Central memory CD8-positive, alpha-beta T cell (primary cell): ENCODE data around the gene FHIT.
"Not testable (repeated sequence)": the region's sequence is repeated elsewhere in the genome, so short reads cannot be mapped to it uniquely, and the experiment has no call there.

ENCODE experiments used
- ATAC-seq: fragments of 150-1000 bp; cut with Tn5 transposase; replicated peaks from 2 replicates; pipeline ENCODE4 v1.10.0; 2022; ENCODE audit warnings: mild to moderate bottlenecking, moderate FRiP score, moderate number of reproducible peaks; ENCODE audit not compliant: poor library complexity, severe bottlenecking; ENCODE audit errors: extremely low read depth
- DNase-seq, 2 donors: peaks; one replicate each; pipeline ENCODE4 v3.0.0; 2021; ENCODE audit warnings: low spot score in 2 of 2
- H3K27ac Mint-ChIP-seq: one replicate; pipeline ENCODE4 v1.8.0; 2022; ENCODE audit warnings: low read depth, mild to moderate bottlenecking, moderate library complexity, mixed read lengths
- H3K27me3 Mint-ChIP-seq: one replicate; pipeline ENCODE4 v1.8.0; 2022; ENCODE audit warnings: mixed read lengths
- H3K36me3 Mint-ChIP-seq: one replicate; pipeline ENCODE4 v1.8.0; 2022; ENCODE audit warnings: mild to moderate bottlenecking, moderate library complexity, mixed read lengths; ENCODE audit not compliant: insufficient read depth
- H3K4me1 Mint-ChIP-seq: one replicate; pipeline ENCODE4 v1.8.0; 2022; ENCODE audit warnings: mixed read lengths
- H3K4me3 Mint-ChIP-seq: one replicate; pipeline ENCODE4 v1.8.0; 2022; ENCODE audit warnings: mild to moderate bottlenecking, moderate library complexity, mixed read lengths
- H3K9me3 Mint-ChIP-seq: one replicate; pipeline ENCODE4 v1.8.0; 2022; ENCODE audit warnings: mixed read lengths

The FHIT gene

DNA sequence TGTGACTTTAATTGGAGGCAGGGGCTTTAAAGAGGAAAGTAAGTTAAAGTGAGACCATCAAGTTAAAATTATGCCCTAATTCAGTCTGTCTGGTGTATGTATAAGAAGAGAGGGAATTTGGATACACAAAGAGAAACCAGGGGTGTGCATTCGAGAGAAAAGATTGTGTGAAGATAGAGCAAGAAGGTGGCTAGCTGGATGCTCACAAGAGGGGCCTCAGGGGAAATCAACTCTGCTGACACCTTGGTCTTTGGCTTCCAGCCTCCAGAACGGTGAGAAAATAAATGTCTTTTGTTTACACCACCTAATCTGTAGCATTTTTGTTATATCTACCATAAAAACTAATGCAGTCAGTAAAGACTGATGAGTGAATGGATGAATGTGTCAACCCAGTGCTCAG, 1294.1 kb downstream of the FHIT start:
- no peaks in the 10 kb centered on the region for H3K36me3 Mint-ChIP-seq
- peak overlapping the region; percentile 20 for H3K27ac Mint-ChIP-seq
- ATAC-seq (peak; percentile 24), DNase-seq (no peak)
- H3K4me3 Mint-ChIP-seq: no peak overlapping the region
- no peaks in the 10 kb centered on the region for H3K27me3 Mint-ChIP-seq
- peaks cover 21% of the 10 kb centered on the region for H3K9me3 Mint-ChIP-seq
- peaks cover 22% of the 10 kb centered on the region for H3K4me1 Mint-ChIP-seq

- Mint-ChIP-seq H3K4me1 (peaks cover 18% of the 10 kb centered on the region), H3K9me3 (peaks cover 8% of the 10 kb centered on the region), H3K27ac (no peak overlapping the region), H3K36me3 (peaks cover 2% of the 10 kb centered on the region), H3K27me3 (no peaks in the 10 kb centered on the region), H3K4me3 (no peak overlapping the region)
- ATAC-seq (no peak), DNase-seq (no peak)
These were observed 1298.1 kb downstream of the FHIT start for GRCh38 chr3:59953104-59953503.

DNA sequence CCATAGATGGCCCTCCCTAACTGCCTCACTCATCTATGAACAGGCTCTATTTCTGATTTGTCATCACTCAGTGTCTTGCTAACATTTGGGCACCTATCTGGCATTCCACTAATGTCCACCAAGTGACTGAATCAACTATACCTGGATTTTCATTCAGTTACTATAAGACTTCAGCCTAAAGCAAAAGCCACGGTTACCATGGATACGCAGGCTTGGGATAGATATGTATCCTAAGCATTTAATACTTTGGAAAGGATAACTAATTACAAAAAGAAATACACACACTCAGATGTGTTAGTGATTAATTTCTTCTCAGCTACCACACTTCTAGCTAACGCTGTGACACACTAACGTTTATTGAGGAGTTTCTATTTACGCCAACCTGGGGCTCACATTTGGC, 1301.9 kb downstream of the FHIT start:
- ATAC-seq (no peak), DNase-seq (no peak)
- Mint-ChIP-seq H3K27ac (no peak overlapping the region), H3K4me1 (no peaks in the 10 kb centered on the region), H3K9me3 (no peaks in the 10 kb centered on the region), H3K27me3 (no peaks in the 10 kb centered on the region), H3K4me3 (no peak overlapping the region), H3K36me3 (peaks cover 2% of the 10 kb centered on the region)

DNA sequence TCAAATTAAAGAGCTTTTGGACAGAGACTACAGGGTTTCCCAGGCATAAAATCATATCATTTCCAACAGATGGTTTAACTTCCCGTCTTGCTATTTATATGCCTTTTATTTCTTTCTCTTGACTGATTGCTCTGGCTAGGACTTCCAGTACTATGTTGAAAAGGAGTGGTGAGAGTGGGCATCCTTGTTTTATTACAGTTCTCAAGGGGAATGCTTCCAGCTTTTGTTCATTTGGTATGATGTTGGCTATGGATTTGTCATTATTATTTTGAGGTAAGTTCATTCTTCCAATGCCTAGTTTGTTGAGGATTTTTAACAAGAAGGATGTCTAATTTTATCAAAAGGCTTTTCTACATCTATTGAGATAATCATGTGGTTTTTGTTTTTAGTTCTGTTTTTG, 1304.9 kb downstream of the FHIT start:
- Mint-ChIP-seq H3K27ac (no peak overlapping the region), H3K4me1 (peaks cover 9% of the 10 kb centered on the region), H3K27me3 (no peaks in the 10 kb centered on the region), H3K4me3 (no peak overlapping the region), H3K9me3 (no peaks in the 10 kb centered on the region), H3K36me3 (peaks cover 2% of the 10 kb centered on the region)
- DNase-seq (no peak), ATAC-seq (no peak)

- ATAC-seq (no peak), DNase-seq (no peak)
- H3K36me3 Mint-ChIP-seq: no peaks in the 10 kb centered on the region
- H3K4me1 Mint-ChIP-seq: peaks cover 26% of the 10 kb centered on the region
- H3K9me3 Mint-ChIP-seq: no peaks in the 10 kb centered on the region
- H3K27ac Mint-ChIP-seq: no peak overlapping the region
- peak overlapping the region; percentile 33 for H3K4me3 Mint-ChIP-seq
- H3K27me3 Mint-ChIP-seq: no peaks in the 10 kb centered on the region
These were observed 1310.5 kb downstream of the FHIT start for GRCh38 chr3:59940718-59941117.

GRCh38 chr3:59939826-59940426, 1311.3 kb downstream of the FHIT start:
- H3K9me3 Mint-ChIP-seq: no peaks in the 10 kb centered on the region
- no peak overlapping the region for H3K27ac Mint-ChIP-seq
- H3K36me3 Mint-ChIP-seq: no peaks in the 10 kb centered on the region
- peak overlapping the region; percentile 33 for H3K4me3 Mint-ChIP-seq
- no peak for DNase-seq
- ATAC-seq: no peak
- H3K27me3 Mint-ChIP-seq: no peaks in the 10 kb centered on the region
- peaks cover 26% of the 10 kb centered on the region for H3K4me1 Mint-ChIP-seq

- ATAC-seq: no peak
- no peaks in the 10 kb centered on the region for H3K36me3 Mint-ChIP-seq
These were observed 1312.4 kb downstream of the FHIT start for GRCh38 chr3:59938828-59939227.

DNA sequence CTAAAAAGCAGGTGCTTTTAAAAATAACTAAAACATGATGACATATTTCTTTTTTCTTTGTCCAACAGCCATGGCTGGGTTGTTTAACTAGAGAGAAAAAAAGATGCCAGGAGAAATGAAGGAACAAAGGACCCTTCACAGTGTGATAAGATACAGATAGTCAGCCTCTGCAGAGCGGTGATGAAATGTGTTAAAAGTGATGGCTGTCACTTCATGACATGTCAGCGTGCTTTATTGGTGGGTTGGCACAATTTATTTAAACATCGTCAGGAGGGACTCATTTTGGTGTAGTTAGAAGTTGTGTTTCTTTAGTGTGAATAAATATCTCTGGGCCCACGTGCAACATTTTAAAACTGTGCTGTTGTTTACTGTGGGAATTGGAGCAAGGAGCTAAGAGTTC, 1314.1 kb downstream of the FHIT start:
- H3K4me1 Mint-ChIP-seq: peaks cover 28% of the 10 kb centered on the region
- DNase-seq: no peak

More at GRCh38 chr3:59938828-59939227, 1312.4 kb downstream of the FHIT start:
- no peak overlapping the region for H3K27ac Mint-ChIP-seq
- no peaks in the 10 kb centered on the region for H3K9me3 Mint-ChIP-seq
- no peak for DNase-seq
- H3K27me3 Mint-ChIP-seq: no peaks in the 10 kb centered on the region
- peaks cover 32% of the 10 kb centered on the region for H3K4me1 Mint-ChIP-seq
- H3K4me3 Mint-ChIP-seq: no peak overlapping the region

DNA sequence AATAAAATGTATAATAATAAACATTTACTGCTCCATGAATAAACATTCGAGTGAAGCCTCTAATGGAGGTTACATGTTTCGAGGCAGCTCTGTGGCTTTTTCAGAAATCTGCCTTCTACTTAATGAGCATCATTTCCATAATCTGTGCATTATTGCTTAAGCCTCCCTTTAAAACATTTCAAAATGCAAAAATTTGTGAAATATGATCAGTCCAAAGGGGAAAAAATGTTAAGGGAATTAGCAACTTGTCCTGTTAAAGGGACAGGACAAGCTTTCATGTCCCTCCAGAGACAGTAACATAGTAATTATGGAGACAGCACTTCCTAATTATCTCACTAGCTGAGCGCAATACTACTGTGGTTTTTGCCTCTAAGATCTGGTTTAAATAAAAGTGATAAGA, 1314.8 kb downstream of the FHIT start:
- ATAC-seq (no peak), DNase-seq (no peak)
- no peaks in the 10 kb centered on the region for H3K27me3 Mint-ChIP-seq
- peaks cover 23% of the 10 kb centered on the region for H3K4me1 Mint-ChIP-seq
- H3K9me3 Mint-ChIP-seq: no peaks in the 10 kb centered on the region
- no peak overlapping the region for H3K4me3 Mint-ChIP-seq
- H3K36me3 Mint-ChIP-seq: no peaks in the 10 kb centered on the region
- no peak overlapping the region for H3K27ac Mint-ChIP-seq

More for the DNA sequence above, 1314.1 kb downstream of the FHIT start:
- no peak overlapping the region for H3K27ac Mint-ChIP-seq
- no peaks in the 10 kb centered on the region for H3K9me3 Mint-ChIP-seq
- no peaks in the 10 kb centered on the region for H3K36me3 Mint-ChIP-seq
- no peak for ATAC-seq
- no peak overlapping the region for H3K4me3 Mint-ChIP-seq
- no peaks in the 10 kb centered on the region for H3K27me3 Mint-ChIP-seq

DNA sequence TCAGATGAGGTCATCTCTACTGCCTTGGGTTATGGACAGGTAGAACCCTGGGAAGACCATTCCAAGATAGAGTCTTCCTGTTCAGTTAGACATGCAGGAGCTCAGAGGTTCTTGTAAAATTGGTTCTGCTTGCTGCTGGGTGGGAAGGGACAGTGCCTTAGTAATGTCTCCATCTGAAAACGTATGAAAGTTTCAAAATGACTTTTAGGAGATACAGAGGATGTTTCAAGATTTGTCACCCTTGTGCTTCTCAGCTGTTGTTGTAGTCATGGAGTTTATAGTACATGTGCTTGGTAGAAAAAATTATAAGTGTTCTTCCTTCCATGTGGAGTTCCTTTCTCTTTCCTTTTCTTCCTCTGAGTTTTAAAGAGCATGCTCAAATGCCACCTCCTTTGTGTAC, 1316.2 kb downstream of the FHIT start:
- peaks cover 8% of the 10 kb centered on the region for H3K4me1 Mint-ChIP-seq
- H3K27me3 Mint-ChIP-seq: no peaks in the 10 kb centered on the region
- H3K27ac Mint-ChIP-seq: no peak overlapping the region
- ATAC-seq (no peak), DNase-seq (no peak)
- no peaks in the 10 kb centered on the region for H3K9me3 Mint-ChIP-seq
- H3K4me3 Mint-ChIP-seq: no peak overlapping the region
- no peaks in the 10 kb centered on the region for H3K36me3 Mint-ChIP-seq

- H3K27ac Mint-ChIP-seq, ATAC-seq, H3K4me1 Mint-ChIP-seq, H3K27me3 Mint-ChIP-seq, H3K36me3 Mint-ChIP-seq, H3K9me3 Mint-ChIP-seq, DNase-seq, H3K4me3 Mint-ChIP-seq: not testable (repeated sequence)
These were observed 1316.7 kb downstream of the FHIT start for GRCh38 chr3:59934560-59934959.

DNA sequence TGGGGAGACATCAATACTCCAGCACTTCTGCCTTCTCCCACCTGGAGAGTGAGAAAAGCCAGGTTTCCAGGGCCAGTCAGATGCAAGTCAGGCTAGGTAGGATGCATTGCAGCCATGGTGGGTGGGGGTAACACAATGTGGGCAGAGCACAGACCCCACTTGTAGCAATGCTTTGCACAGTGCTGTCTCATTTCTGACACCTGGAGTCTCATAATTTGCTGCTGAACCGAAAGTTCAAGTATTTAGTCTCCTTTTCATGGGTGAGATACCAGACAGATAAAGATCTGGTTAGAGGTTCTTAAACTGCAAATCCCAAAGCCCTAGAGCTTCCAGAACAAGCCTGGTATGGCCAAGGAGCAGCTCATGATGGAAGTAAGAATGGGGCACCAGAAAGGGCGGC, 1321.1 kb downstream of the FHIT start:
- no peaks in the 10 kb centered on the region for H3K36me3 Mint-ChIP-seq
- no peaks in the 10 kb centered on the region for H3K27me3 Mint-ChIP-seq

DNA sequence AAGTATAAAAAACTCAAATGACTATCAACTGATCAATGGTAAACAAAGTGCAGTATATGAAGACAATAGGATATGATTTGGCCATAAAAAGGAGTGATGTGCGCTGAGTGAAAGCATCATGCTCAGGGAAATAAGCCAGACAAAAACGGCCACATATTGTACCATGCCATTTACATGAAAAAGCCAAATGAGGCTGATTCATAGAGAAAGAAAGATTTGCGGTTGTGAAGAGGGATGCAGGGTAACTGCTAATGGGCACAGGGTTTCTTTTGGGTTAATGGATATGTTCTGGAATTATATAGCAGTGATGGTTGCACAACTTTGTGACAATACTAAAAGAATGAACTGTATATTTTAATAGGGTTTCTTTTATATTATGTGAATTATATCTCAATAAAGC, 1324.2 kb downstream of the FHIT start:
- no peak for DNase-seq
- Mint-ChIP-seq H3K9me3 (no peaks in the 10 kb centered on the region), H3K4me3 (no peak overlapping the region), H3K27me3 (no peaks in the 10 kb centered on the region), H3K4me1 (no peaks in the 10 kb centered on the region), H3K27ac (no peak overlapping the region), H3K36me3 (no peaks in the 10 kb centered on the region)
- ATAC-seq: no peak

More for the DNA sequence above, 1321.1 kb downstream of the FHIT start:
- Mint-ChIP-seq H3K4me1 (peaks cover 6% of the 10 kb centered on the region), H3K9me3 (no peaks in the 10 kb centered on the region), H3K4me3 (no peak overlapping the region), H3K27ac (no peak overlapping the region)
- ATAC-seq (no peak), DNase-seq (no peak)
